ENCODE results near the gene LYRM9.

DNA sequence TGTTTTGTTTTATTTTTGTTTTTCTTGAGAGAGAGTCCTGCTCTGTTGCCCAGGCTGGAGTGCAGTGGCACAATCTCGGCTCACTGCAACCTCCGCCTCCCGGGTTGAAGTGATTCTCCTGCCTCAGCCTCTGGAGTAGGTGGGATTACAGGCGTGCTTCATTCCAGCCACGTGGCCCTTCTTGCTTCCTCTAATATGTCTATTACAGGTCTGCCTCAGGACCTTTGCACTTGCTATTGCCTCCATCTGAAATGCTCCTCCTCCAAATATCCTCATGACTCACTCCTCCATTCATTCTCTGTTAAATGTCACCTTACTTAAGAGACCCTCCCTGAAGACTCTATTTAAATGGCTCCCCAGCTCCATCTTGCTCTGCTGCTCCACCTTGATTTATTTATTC lies 39.0 kb downstream of the LYRM9 start:
- TF ChIP-seq POLR2AphosphoS5 (IDR thresholded peaks at IDR 0.05): no peak
- TF ChIP-seq, protein P1, sequence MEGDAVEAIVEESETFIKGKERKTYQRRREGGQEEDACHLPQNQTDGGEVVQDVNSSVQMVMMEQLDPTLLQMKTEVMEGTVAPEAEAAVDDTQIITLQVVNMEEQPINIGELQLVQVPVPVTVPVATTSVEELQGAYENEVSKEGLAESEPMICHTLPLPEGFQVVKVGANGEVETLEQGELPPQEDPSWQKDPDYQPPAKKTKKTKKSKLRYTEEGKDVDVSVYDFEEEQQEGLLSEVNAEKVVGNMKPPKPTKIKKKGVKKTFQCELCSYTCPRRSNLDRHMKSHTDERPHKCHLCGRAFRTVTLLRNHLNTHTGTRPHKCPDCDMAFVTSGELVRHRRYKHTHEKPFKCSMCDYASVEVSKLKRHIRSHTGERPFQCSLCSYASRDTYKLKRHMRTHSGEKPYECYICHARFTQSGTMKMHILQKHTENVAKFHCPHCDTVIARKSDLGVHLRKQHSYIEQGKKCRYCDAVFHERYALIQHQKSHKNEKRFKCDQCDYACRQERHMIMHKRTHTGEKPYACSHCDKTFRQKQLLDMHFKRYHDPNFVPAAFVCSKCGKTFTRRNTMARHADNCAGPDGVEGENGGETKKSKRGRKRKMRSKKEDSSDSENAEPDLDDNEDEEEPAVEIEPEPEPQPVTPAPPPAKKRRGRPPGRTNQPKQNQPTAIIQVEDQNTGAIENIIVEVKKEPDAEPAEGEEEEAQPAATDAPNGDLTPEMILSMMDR (IDR thresholded peaks at IDR 0.05): no peak
- no peak for TF ChIP-seq POLR2A (IDR thresholded peaks at IDR 0.05; ENCODE audit: low read depth)
- TF ChIP-seq EP300 (IDR thresholded peaks at IDR 0.05): no peak
